HepG2 (cell line): ENCODE measurements around the gene PIGO. TPM values are rescaled to one million over a fixed set of nuclear protein-coding genes. Genes with fewer than 3 reads are reported as not detected.

Source experiments
- ARHGAP35 ChIP-seq: sonication (generic); formaldehyde crosslinking; IDR thresholded peaks from 2 replicates; pipeline ENCODE4 v1.9.0; 2022; ENCODE audit warnings: mild to moderate bottlenecking, inconsistent platforms, moderate library complexity, missing genetic modification reagents, borderline replicate concordance
- ETV5 ChIP-seq: IDR thresholded peaks from 2 replicates; pipeline ENCODE4 v1.6.1; 2018; ENCODE audit warnings: missing biosample characterization, missing genetic modification reagents, inconsistent platforms, borderline replicate concordance
- FOXO4 ChIP-seq: sonication (generic); formaldehyde crosslinking; conservative IDR thresholded peaks from 2 replicates; pipeline ENCODE4 v1.8.1; 2023; ENCODE audit warnings: missing genetic modification reagents
- HNRNPK ChIP-seq: fragments of 200-400 bp; formaldehyde crosslinking; IDR thresholded peaks from 2 replicates; pipeline ENCODE4 v1.6.1; 2018; ENCODE audit warnings: low read length, low read depth, moderate library complexity, mild to moderate bottlenecking; ENCODE audit not compliant: poor library complexity, severe bottlenecking
- KAT7 ChIP-seq: IDR thresholded peaks from 2 replicates; pipeline ENCODE4 v1.6.1; 2018; ENCODE audit warnings: borderline replicate concordance, missing compliant biosample characterization
- MYPOP ChIP-seq: sonication (generic); formaldehyde crosslinking; IDR thresholded peaks from 2 replicates; pipeline ENCODE4 v1.8.1; 2023; ENCODE audit warnings: mild to moderate bottlenecking, moderate library complexity, missing genetic modification reagents
- PBX2 ChIP-seq: IDR thresholded peaks from 2 replicates; pipeline ENCODE4 v1.6.1; 2016; ENCODE audit warnings: control low read depth
- PBX3 ChIP-seq: sonication (generic); formaldehyde crosslinking; IDR thresholded peaks from 2 replicates; pipeline ENCODE4 v1.8.1; 2023; ENCODE audit warnings: missing genetic modification reagents, inconsistent platforms, borderline replicate concordance
- POLR2AphosphoS2 ChIP-seq: IDR thresholded peaks from 2 replicates; pipeline ENCODE4 v1.6.1; 2011; ENCODE audit warnings: low read depth, low read length, improper control_type of control experiment
- SIX4 ChIP-seq: sonication (generic); formaldehyde crosslinking; IDR thresholded peaks from 2 replicates; pipeline ENCODE4 v1.4.0; 2020; ENCODE audit warnings: missing genetic modification reagents
- SOX13 ChIP-seq, 3 experiments: fragments of 450-650 bp in 1 of 3; sonication (generic) in 1 of 3; formaldehyde crosslinking in 1 of 3; IDR thresholded peaks in 2 of 3; conservative IDR thresholded peaks in 1 of 3; 2 replicates each; pipeline versions ENCODE4 v1.5.0 to v1.6.1; 2016 to 2020; ENCODE audit warnings: antibody characterized with exemption in 1 of 3, mild to moderate bottlenecking in 1 of 3, missing compliant biosample characterization in 1 of 3, missing genetic modification reagents in 1 of 3, moderate library complexity in 1 of 3
- TP53 ChIP-seq: sonication (generic); formaldehyde crosslinking; conservative IDR thresholded peaks from 2 replicates; pipeline ENCODE4 v1.4.0; 2020; ENCODE audit warnings: missing genetic modification reagents
- ZFX ChIP-seq: sonication (generic); formaldehyde crosslinking; IDR thresholded peaks from 2 replicates; pipeline ENCODE4 v1.4.0; 2020; ENCODE audit warnings: mild to moderate bottlenecking, low read depth, missing genetic modification reagents, moderate library complexity
- ZNF275 ChIP-seq: sonication (generic); formaldehyde crosslinking; IDR thresholded peaks from 2 replicates; pipeline ENCODE4 v1.8.0; 2022; ENCODE audit warnings: missing genetic modification reagents, mild to moderate bottlenecking, inconsistent platforms, borderline replicate concordance
- ZNF292 ChIP-seq: sonication (generic); formaldehyde crosslinking; IDR thresholded peaks from 2 replicates; pipeline ENCODE4 v1.8.1; 2022; ENCODE audit warnings: mild to moderate bottlenecking, low read depth, missing genetic modification reagents, borderline replicate concordance
- ZNF550 ChIP-seq: sonication (generic); formaldehyde crosslinking; IDR thresholded peaks from 2 replicates; pipeline ENCODE4 v1.4.0; 2020; ENCODE audit warnings: mild to moderate bottlenecking, missing genetic modification reagents, borderline replicate concordance
- ZNF557 ChIP-seq: sonication (generic); formaldehyde crosslinking; IDR thresholded peaks from 2 replicates; pipeline ENCODE4 v1.4.0; 2020; ENCODE audit warnings: missing genetic modification reagents
- ZUFSP ChIP-seq: sonication (generic); formaldehyde crosslinking; IDR thresholded peaks from 2 replicates; pipeline ENCODE4 v1.9.0; 2021; ENCODE audit warnings: missing genetic modification reagents, mild to moderate bottlenecking, borderline replicate concordance
- polyA plus RNA-seq, 8 experiments: library from polyadenylated mRNA; depleted of rRNA in 3 of 8; stranded (reverse) in 7 of 8; unstranded in 1 of 8; fragments of >200 nt; fragmentation: Illumina TruSeq in 4 of 8; extraction: Trizol in 4 of 8; gene quantifications; 2 replicates each; pipeline versions ENCODE4 v1.2.1 to v1.2.3, GENCODE V29; 2011 to 2016; ENCODE audit warnings: low read depth in 4 of 8, missing spikeins in 1 of 8, mixed read lengths in 1 of 8; ENCODE audit not compliant: insufficient read depth in 1 of 8
- total RNA-seq, 5 experiments: library from RNA; depleted of rRNA; stranded (reverse); fragments of >200 nt; fragmentation: Illumina TruSeq; extraction: Trizol; gene quantifications; 2 replicates each; pipeline ENCODE4 v1.2.3, GENCODE V29; 2016; ENCODE audit warnings: low read depth in 1 of 5

Gene PIGO
- total and polyA plus RNA-seq, 2 of the 13 experiments (the other 11 are each of a cell fraction or from before 2014, with no cell fraction given) = 20.5 to 26.2 TPM

GRCh38 chr9:35096035-35096849 is at the start of gene PIGO (continued):
- TF ChIP-seq ETV5 (CRISPR knock-in tag) (peak; percentile 90), KAT7 (CRISPR knock-in tag) (no peak; the same call in 1 of the 2 replicates), ZNF292 (CRISPR knock-in tag) (no peak; the same call in 1 of the 2 replicates), SIX4 (peak; percentile 35; the same call in 1 of the 2 replicates), FOXO4 (no peak), ZUFSP (CRISPR knock-in tag) (no peak), TP53 (CRISPR knock-in tag) (no peak), HNRNPK (peak; percentile 52), PBX2 (CRISPR knock-in tag) (no peak), ZNF275 (CRISPR knock-in tag) (no peak; the same call in 1 of the 2 replicates), MYPOP (CRISPR knock-in tag) (0 out of 2 replicates have a peak, but pooled peaks have one; percentile 73), ARHGAP35 (peak; percentile 98), POLR2AphosphoS2 (no peak; the same call in 1 of the 2 replicates), SOX13 (IDR thresholded peaks at IDR 0.05) (peak; percentile 34), SOX13 (CRISPR knock-in tag; conservative IDR thresholded peaks at IDR 0.05 in 1 of 2, IDR thresholded peaks at IDR 0.05 in 1 of 2) (no peak; a peak in 2 of 4 replicates), ZNF550 (CRISPR knock-in tag) (no peak), PBX3 (CRISPR knock-in tag) (no peak), ZFX (CRISPR knock-in tag) (peak; percentile 100), ZNF557 (CRISPR knock-in tag) (no peak)
